ENCODE results near the gene RANBP1.

- TF ChIP-seq CTCF (conservative IDR thresholded peaks at IDR 0.05; ENCODE audit: low read length) (no peak), EZH2phosphoT487 (IDR thresholded peaks at IDR 0.05; ENCODE audit: borderline replicate concordance, low read depth, low read length) (no peak; the same call in 1 of the 2 replicates)
Observed at GRCh38 chr22:20130731-20131596, 15.1 kb downstream of the RANBP1 start.

Data from OCI-LY7 (cell line).